Spleen (tissue), 11 donors: ENCODE data around the gene NELL2. TPM values are rescaled to one million over a fixed set of nuclear protein-coding genes. Genes with fewer than 3 reads are reported as not detected.

Experiments
- DNase-seq: peaks from one replicate; pipeline ENCODE4 v3.0.0-alpha.2; 2020
- H3K27ac ChIP-seq, 8 donors: fragments of 200-600 bp; sonication (generic) in 7 of 8; 1 replicate in 4 of 8; 2 replicates in 4 of 8; pipeline versions ENCODE4 v1.5.0 to v1.8.0; 2016 to 2021; ENCODE audit warnings: inconsistent platforms in 4 of 8, mild to moderate bottlenecking in 4 of 8, moderate library complexity in 1 of 8
- H3K27me3 ChIP-seq, 7 donors: fragments of 200-600 bp; sonication (generic) in 6 of 7; replicated peaks in 1 of 7; 1 replicate in 4 of 7; 2 replicates in 3 of 7; pipeline versions ENCODE4 v1.5.0 to v1.8.0; 2016 to 2021; ENCODE audit warnings: inconsistent platforms in 3 of 7, mild to moderate bottlenecking in 1 of 7
- H3K36me3 ChIP-seq, 6 donors: fragments of 200-600 bp; sonication (generic) in 5 of 6; 1 replicate in 4 of 6; 2 replicates in 2 of 6; pipeline versions ENCODE4 v1.5.0 to v1.8.0; 2016 to 2021; ENCODE audit warnings: inconsistent platforms in 2 of 6
- H3K4me1 ChIP-seq, 6 donors: fragments of 200-600 bp; sonication (generic) in 5 of 6; 1 replicate in 3 of 6; 2 replicates in 3 of 6; pipeline versions ENCODE4 v1.5.0 to v1.8.0; 2016 to 2021; ENCODE audit warnings: inconsistent platforms in 3 of 6
- H3K4me3 ChIP-seq, 8 donors: fragments of 200-600 bp; sonication (generic) in 7 of 8; 1 replicate in 4 of 8; 2 replicates in 4 of 8; pipeline versions ENCODE4 v1.5.0 to v1.8.0; 2016 to 2021; ENCODE audit warnings: inconsistent platforms in 4 of 8, mild to moderate bottlenecking in 4 of 8, moderate library complexity in 2 of 8
- H3K9me3 ChIP-seq, 8 donors: fragments of 200-600 bp; sonication (generic) in 7 of 8; 1 replicate in 4 of 8; 2 replicates in 4 of 8; pipeline versions ENCODE4 v1.5.0 to v1.8.0; 2016 to 2021; ENCODE audit warnings: inconsistent platforms in 4 of 8
- POLR2A ChIP-seq, 3 donors: fragments of 450-650 bp; IDR thresholded peaks; one replicate each; pipeline ENCODE4 v1.5.1; 2017; ENCODE audit warnings: antibody characterized with exemption in 3 of 3, mild to moderate bottlenecking in 1 of 3
- POLR2AphosphoS5 ChIP-seq, 3 donors: sonication (generic); formaldehyde crosslinking; IDR thresholded peaks; one replicate each; pipeline ENCODE4 v1.5.1; 2017; ENCODE audit warnings: antibody characterized with exemption in 3 of 3
- WGBS, 5 donors: extraction: QIAGEN DNeasy Blood & Tissue Kit in 3 of 5; methylation state at CpG; one replicate each; pipeline versions ENCODE4 v1.1.5 to v1.1.7; 2013 to 2018; 5-methylcytosine and 5-hydroxymethylcytosine counted together
- intact Hi-C: fragments of 100-400 bp; cut with DNase I; formaldehyde crosslinking; loops from one replicate; pipeline ENCODE4 v1.15.0; 2023; ENCODE audit warnings: low total_unique reads
- polyA plus RNA-seq, 3 donors: library from polyadenylated mRNA; stranded (reverse); fragments of 200-250 nt; gene quantifications; one replicate each; pipeline ENCODE4 v1.2.1, GENCODE V29; 2013
- total RNA-seq, 7 donors: library from RNA; depleted of rRNA in 3 of 7; stranded (reverse); fragments of >200 nt in 3 of 7; fragmentation: NEBNext Ultra II Directional in 4 of 7; extraction: Animal tissue kit (Norgen Biotek cat#: 25700) in 4 of 7; gene quantifications; one replicate each; pipeline versions ENCODE4 v1.1.0 to v1.2.1, GENCODE V29; 2016 to 2021
- TF ChIP-seq, protein P1 (sequence below), 11 experiments: fragments of 200-600 bp in 7 of 11; fragments of 450-650 bp in 4 of 11; sonication (generic) in 4 of 11; IDR thresholded peaks in 8 of 11; conservative IDR thresholded peaks in 3 of 11; 1 replicate in 7 of 11; 2 replicates in 4 of 11; pipeline versions ENCODE4 v1.4.0 to v1.8.0; 2016 to 2021; ENCODE audit warnings: antibody characterized with exemption in 11 of 11, inconsistent platforms in 4 of 11, mild to moderate bottlenecking in 1 of 11
- donor health status: healthy with polysubstance abuse.
- donor health status: DM: no; HTN: no; CAD: no; lungs with moderate emphysema.
- donor health status: DM: no; HTN: no; CAD: no.
- donor health status: Bipolar disorder and iron deficiency.
- donor health status: healthy.
- donor health status: DM: no; HTN: no; CAD: no.
- donor health status: DM: yes; HTN: yes; CAD: no.

The NELL2 gene
- total and polyA plus RNA-seq, 10 donors, result 1.0 to 21.8 (median 8.2) TPM

DNA sequence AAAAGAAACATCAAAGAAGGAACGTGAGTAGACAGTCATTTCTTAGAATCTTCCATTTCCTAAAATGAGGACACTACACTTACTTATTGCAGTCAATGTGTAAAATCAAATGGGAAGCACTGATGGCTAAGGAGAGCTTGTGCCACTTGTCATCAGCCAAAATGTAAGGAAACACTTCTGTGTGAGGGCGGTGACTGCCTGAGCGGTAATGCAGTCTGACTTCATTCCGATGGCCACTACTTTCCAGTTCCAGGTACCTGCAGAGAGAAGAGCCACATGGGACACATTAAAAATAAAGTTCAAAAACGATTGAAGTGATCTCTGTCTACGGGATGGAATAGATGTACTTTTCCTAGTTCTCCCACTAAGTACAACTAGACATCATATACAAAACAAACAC, 96.3 kb downstream of the NELL2 start:
- WGBS, 5 donors, result 85 to 92% (median 88%) methylated on average over 6 of the region's 6 CpGs
- H3K9me3 ChIP-seq, result peaks cover 0 to 6% (median 0%) of the 10 kb centered on the region in 8 donors
- intact Hi-C loops, result loop anchor here (10.0 kb wide), 1 partner anchor 145 kb away; no protein-coding TSS in a partner anchor

DNA sequence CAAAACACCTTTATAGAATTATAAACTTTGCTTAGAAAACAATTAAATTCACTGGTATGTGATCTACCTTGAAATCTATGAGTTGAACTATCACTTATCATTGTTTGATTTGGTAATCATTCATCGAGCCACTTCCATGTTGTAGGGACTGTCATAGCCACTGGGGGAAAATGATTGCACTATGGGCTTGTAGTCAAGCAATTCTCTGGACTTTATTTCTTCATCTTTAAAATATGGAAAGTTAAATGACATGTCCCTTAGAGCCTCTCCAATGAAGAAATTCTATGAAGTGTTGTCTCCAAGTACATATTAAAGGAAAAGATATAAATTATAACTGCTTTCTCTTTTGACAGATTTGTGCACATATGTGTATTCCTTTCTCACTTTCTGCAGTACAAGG, 97.3 kb downstream of the NELL2 start:
- peaks cover 0 to 6% (median 0%) of the 10 kb centered on the region in 8 donors for H3K9me3 ChIP-seq
- H3K27me3 ChIP-seq, result no peaks in the 10 kb centered on the region
- H3K4me3 ChIP-seq, result no peak overlapping the region
- no peaks in the 10 kb centered on the region for H3K4me1 ChIP-seq
- 86 to 97% (median 94%) methylated on average over 1 of the region's 1 CpG for WGBS, 5 donors
- intact Hi-C loops, result loop anchor here (10.0 kb wide), 1 partner anchor 146 kb away; no protein-coding TSS in a partner anchor
- TF ChIP-seq POLR2A (IDR thresholded peaks at IDR 0.05) (no peak), POLR2AphosphoS5 (IDR thresholded peaks at IDR 0.05) (no peak)
- TF ChIP-seq, protein P1, sequence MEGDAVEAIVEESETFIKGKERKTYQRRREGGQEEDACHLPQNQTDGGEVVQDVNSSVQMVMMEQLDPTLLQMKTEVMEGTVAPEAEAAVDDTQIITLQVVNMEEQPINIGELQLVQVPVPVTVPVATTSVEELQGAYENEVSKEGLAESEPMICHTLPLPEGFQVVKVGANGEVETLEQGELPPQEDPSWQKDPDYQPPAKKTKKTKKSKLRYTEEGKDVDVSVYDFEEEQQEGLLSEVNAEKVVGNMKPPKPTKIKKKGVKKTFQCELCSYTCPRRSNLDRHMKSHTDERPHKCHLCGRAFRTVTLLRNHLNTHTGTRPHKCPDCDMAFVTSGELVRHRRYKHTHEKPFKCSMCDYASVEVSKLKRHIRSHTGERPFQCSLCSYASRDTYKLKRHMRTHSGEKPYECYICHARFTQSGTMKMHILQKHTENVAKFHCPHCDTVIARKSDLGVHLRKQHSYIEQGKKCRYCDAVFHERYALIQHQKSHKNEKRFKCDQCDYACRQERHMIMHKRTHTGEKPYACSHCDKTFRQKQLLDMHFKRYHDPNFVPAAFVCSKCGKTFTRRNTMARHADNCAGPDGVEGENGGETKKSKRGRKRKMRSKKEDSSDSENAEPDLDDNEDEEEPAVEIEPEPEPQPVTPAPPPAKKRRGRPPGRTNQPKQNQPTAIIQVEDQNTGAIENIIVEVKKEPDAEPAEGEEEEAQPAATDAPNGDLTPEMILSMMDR (IDR thresholded peaks at IDR 0.05 in 8 of 11, conservative IDR thresholded peaks at IDR 0.05 in 3 of 11), result no peak
- no peak for DNase-seq
- H3K36me3 ChIP-seq, result no peaks in the 10 kb centered on the region
- no peak overlapping the region for H3K27ac ChIP-seq

More for the DNA sequence above, 96.3 kb downstream of the NELL2 start:
- no peak overlapping the region for H3K27ac ChIP-seq
- H3K27me3 ChIP-seq, result no peaks in the 10 kb centered on the region
- H3K4me3 ChIP-seq, result no peak overlapping the region
- TF ChIP-seq, protein P1 (IDR thresholded peaks at IDR 0.05 in 8 of 11, conservative IDR thresholded peaks at IDR 0.05 in 3 of 11), result no peak
- TF ChIP-seq POLR2A (IDR thresholded peaks at IDR 0.05) (no peak), POLR2AphosphoS5 (IDR thresholded peaks at IDR 0.05) (no peak)
- H3K4me1 ChIP-seq, result no peaks in the 10 kb centered on the region
- no peak for DNase-seq
- H3K36me3 ChIP-seq, result no peaks in the 10 kb centered on the region

- WGBS, 5 donors, result 90 to 100% (median 96%) methylated on average over 1 of the region's 1 CpG
- H3K27ac ChIP-seq, result no peak overlapping the region
- intact Hi-C loops, result loop anchor here (10.0 kb wide), 1 partner anchor 148 kb away; no protein-coding TSS in a partner anchor
Measured at GRCh38 chr12:44777044-44777443, 99.1 kb downstream of the NELL2 start.

GRCh38 chr12:44775901-44776300, 100.2 kb downstream of the NELL2 start:
- intact Hi-C loops, result loop anchor here (10.0 kb wide), 1 partner anchor 149 kb away; no protein-coding TSS in a partner anchor
- Histone ChIP-seq H3K27me3 (no peaks in the 10 kb centered on the region), H3K36me3 (no peaks in the 10 kb centered on the region), H3K4me1 (no peaks in the 10 kb centered on the region), H3K27ac (no peak overlapping the region), H3K4me3 (no peak overlapping the region), H3K9me3 (no peaks in the 10 kb centered on the region)
- no peak for DNase-seq
- WGBS, 5 donors, result 80 to 92% (median 86%) methylated on average over 6 of the region's 6 CpGs
- TF ChIP-seq POLR2A (IDR thresholded peaks at IDR 0.05) (no peak), POLR2AphosphoS5 (IDR thresholded peaks at IDR 0.05) (no peak)

More at GRCh38 chr12:44777044-44777443, 99.1 kb downstream of the NELL2 start:
- DNase-seq, result no peak
- Histone ChIP-seq H3K27me3 (no peaks in the 10 kb centered on the region), H3K9me3 (peaks cover 0 to 6% (median 0%) of the 10 kb centered on the region in 8 donors), H3K4me3 (no peak overlapping the region), H3K4me1 (no peaks in the 10 kb centered on the region), H3K36me3 (no peaks in the 10 kb centered on the region)
- TF ChIP-seq, protein P1 (IDR thresholded peaks at IDR 0.05 in 8 of 11, conservative IDR thresholded peaks at IDR 0.05 in 3 of 11), result no peak
- TF ChIP-seq POLR2AphosphoS5 (IDR thresholded peaks at IDR 0.05) (no peak), POLR2A (IDR thresholded peaks at IDR 0.05) (no peak)
